ENCODE results near the gene TSPAN6.

TSPAN6 gene

GRCh38 chrX:100636321-100636991, at the start of gene TSPAN6:
Gene TSPAN6, minus strand, starts transcription at chrX:100636806. Its CDS starts 112 bp downstream, at chrX:100636694.
- peak; percentile 35 for DNase-seq (ENCODE audit: low read depth)

DNA sequence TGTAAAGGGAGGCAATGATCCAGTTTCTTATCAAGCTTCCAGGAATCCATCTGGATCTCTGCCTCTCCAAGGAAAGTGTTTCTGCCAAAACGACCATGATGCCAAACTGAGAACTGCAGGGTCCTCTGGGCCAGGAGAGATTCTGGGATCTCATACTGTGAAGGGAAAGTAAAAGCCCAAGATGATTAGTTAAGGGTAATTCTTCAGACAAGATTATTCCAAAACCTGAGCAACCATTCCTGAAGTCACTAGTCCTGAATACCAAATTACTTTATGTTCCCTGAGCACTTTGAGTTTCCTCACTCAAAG, 49.3 kb upstream of the TSPAN6 start:
- no peak for DNase-seq (ENCODE audit: low read depth)

GRCh38 chrX:100685284-100685996, 48.8 kb upstream of the TSPAN6 start:
- peak; percentile 27 for DNase-seq (ENCODE audit: low read depth)

DNA sequence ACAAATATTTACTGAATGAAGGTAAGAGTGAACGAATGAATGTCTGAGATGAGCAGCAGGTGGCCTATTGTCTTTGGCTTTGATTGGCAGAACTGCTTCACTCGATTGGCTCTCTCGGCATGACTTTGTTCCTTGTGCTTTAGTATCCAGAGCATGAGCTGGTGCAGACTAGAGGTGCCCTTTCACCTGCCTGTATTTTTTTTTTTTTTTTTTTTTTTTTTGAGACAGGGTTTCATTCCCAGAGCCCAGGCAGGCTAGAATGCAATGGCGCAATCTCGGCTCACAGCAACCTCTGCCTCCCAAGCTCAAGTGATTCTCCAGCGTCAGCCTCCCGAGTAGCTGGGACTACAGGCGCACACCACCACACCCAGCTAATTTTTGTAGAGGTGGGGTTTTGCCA, 46.3 kb upstream of the TSPAN6 start:
- no peak for DNase-seq (ENCODE audit: low read depth)

GRCh38 chrX:100681599-100681998, 45.0 kb upstream of the TSPAN6 start:
- DNase-seq (ENCODE audit: low read depth), result no peak

DNA sequence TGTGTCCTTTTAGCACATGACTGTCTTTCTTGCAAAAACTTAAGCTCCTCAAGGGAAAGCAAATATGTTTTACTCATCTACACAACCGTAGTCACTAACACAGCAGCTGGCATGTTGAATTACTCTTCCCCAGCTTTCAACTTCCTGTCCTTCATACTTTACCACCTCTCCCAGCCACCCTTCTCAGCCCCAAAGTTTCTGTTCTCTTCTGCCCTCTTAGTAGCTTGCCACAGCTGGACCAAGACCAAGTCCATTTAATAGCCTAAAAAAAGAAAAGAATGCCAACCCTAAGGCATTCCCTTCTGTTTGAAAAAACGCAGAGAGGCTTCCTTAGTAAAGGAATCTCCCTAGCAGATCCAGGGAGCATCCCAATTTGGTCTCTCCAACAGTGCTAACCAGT, 44.1 kb upstream of the TSPAN6 start:
- no peak for DNase-seq (ENCODE audit: low read depth)

- no peak for DNase-seq (ENCODE audit: low read depth)
These were observed 41.1 kb upstream of the TSPAN6 start for GRCh38 chrX:100677611-100678181.

GRCh38 chrX:100674705-100675104, 38.1 kb upstream of the TSPAN6 start:
- no peak for DNase-seq (ENCODE audit: low read depth)

DNA sequence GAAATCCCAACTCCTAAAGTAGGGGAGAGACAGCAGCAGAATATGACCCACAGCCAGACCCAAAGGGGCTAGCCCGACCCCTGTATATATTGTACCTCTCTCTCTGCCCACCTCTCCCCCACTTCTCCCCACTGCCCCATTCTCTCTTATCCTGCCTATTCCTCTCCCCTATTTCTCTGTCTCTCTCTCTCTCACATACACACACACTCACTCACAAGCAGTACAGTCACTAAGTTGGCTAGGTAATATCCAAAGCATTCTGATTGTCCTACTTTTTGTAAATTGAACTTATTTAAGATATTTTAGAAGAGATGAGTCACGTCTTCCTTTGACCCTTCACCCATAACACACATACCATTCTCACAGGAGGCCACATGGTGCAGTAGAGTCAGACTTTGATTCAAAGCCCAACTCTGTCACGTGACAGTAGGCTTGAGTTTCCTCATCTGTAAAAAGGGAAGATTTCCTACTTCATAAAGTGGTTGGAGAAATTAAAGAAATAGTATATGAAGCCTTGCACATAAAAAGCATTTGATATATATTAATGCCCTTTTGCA, 36.9 kb upstream of the TSPAN6 start:
- no peak for DNase-seq (ENCODE audit: low read depth)

- no peak for DNase-seq (ENCODE audit: low read depth)
These were observed 36.4 kb upstream of the TSPAN6 start for GRCh38 chrX:100672966-100673365.

GRCh38 chrX:100663642-100664041, 27.0 kb upstream of the TSPAN6 start:
- DNase-seq (ENCODE audit: low read depth), result no peak

- no peak for DNase-seq (ENCODE audit: low read depth)
These were observed 26.2 kb upstream of the TSPAN6 start for GRCh38 chrX:100662796-100663195.

GRCh38 chrX:100662170-100662569, 25.6 kb upstream of the TSPAN6 start:
- no peak for DNase-seq (ENCODE audit: low read depth)

- no peak for DNase-seq (ENCODE audit: low read depth)
These were observed 23.0 kb upstream of the TSPAN6 start for GRCh38 chrX:100659431-100660137.

DNA sequence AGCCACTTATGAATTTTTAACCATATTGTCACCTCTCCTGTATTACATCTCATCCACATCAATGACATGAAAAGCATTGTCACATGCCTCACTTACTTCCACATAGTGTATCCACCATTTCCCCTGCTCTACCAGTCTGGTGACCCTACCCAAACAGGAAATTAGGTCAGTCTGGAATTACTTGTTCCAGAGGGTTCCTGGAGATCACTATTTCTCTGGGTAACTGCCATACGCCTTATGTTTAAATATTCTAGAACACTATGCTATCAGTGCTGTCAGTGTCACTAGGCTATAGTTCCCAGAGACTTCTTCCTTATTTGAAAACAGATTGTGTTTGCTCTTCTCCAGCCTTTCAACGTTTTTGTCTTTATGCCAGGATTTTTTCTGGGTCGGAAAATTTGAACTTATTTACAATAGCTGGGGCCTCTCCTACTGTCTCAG, 22.4 kb upstream of the TSPAN6 start:
- DNase-seq (ENCODE audit: low read depth), result no peak

- DNase-seq (ENCODE audit: low read depth), result no peak
These were observed 17.7 kb upstream of the TSPAN6 start for GRCh38 chrX:100654261-100654660.

GRCh38 chrX:100652266-100652665, 15.7 kb upstream of the TSPAN6 start:
- DNase-seq (ENCODE audit: low read depth), result no peak

DNA sequence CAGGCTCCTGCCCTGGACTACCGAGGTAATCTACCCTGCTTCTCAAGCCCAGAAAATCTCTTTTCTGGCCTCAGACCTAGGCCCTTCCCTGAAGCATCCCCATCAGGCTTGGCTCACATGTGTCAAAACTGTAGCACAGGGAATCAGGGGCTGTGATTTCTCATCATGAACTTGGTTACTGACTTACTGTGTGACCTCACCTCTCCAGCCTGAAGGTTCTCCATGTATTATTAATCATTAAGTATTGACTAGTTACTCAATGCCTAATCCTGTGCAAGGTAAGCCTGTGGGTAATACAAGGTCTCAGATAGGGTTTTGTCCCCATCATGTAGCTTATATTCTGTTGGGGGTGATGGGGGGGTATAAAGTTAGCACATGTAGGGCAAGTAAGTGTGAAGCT, 14.2 kb upstream of the TSPAN6 start:
- DNase-seq (ENCODE audit: low read depth), result no peak

- no peak for DNase-seq (ENCODE audit: low read depth)
These were observed 13.1 kb upstream of the TSPAN6 start for GRCh38 chrX:100649550-100650356.

- no peak for DNase-seq (ENCODE audit: low read depth)
These were observed 12.1 kb upstream of the TSPAN6 start for GRCh38 chrX:100648458-100649417.

- DNase-seq (ENCODE audit: low read depth), result no peak
These were observed 11.1 kb upstream of the TSPAN6 start for GRCh38 chrX:100647739-100648138.

Data from activated gamma-delta T cell treated with anti-CD3 and anti-CD28 coated beads, Interleukin-2, amount 50 U/mL, for 16 hours (primary cell).